NCI-H1105 treated with DMSO at 0.1 percent for 48 hours (cell line): ENCODE results near the gene INAFM1.

Experiments used
- DNase-seq: peaks from one replicate; lab custom pipeline; 2025; lab: John Stamatoyannopoulos, UW

Gene INAFM1

GRCh38 chr19:47310323-47310722 is 35.6 kb downstream of the INAFM1 start:
- no peak for DNase-seq

GRCh38 chr19:47310819-47311218 is 36.1 kb downstream of the INAFM1 start:
- peak; percentile 75 for DNase-seq

- no peak for DNase-seq
These were observed 37.8 kb downstream of the INAFM1 start for GRCh38 chr19:47312366-47313006.

GRCh38 chr19:47313754-47314295 is 39.1 kb downstream of the INAFM1 start:
- no peak for DNase-seq

GRCh38 chr19:47315125-47315821 is 40.6 kb downstream of the INAFM1 start:
- DNase-seq, result no peak

- DNase-seq, result no peak
These were observed 41.8 kb downstream of the INAFM1 start for GRCh38 chr19:47316513-47316912.

GRCh38 chr19:47319923-47320871 is 45.5 kb downstream of the INAFM1 start:
- no peak for DNase-seq

- DNase-seq, result no peak
These were observed 46.9 kb downstream of the INAFM1 start for GRCh38 chr19:47321630-47322029.

GRCh38 chr19:47322058-47322457 is 47.4 kb downstream of the INAFM1 start:
- no peak for DNase-seq

- DNase-seq, result no peak
These were observed 48.7 kb downstream of the INAFM1 start for GRCh38 chr19:47323409-47323808.

GRCh38 chr19:47323872-47324271 is 49.2 kb downstream of the INAFM1 start:
- no peak for DNase-seq

GRCh38 chr19:47324502-47324901 is 49.8 kb downstream of the INAFM1 start:
- no peak for DNase-seq
